K562 (cell line): Measurements from ENCODE around the gene WDR20. TPM values are rescaled to one million over a fixed set of nuclear protein-coding genes. Genes with fewer than 3 reads are reported as not detected.

ENCODE experiments used
- ARID1B ChIP-seq: fragments of 450-650 bp; IDR thresholded peaks from 2 replicates; pipeline ENCODE4 v1.6.1; 2016; ENCODE audit warnings: antibody characterized with exemption, mild to moderate bottlenecking, inconsistent platforms
- BRF1 ChIP-seq: IDR thresholded peaks from 3 replicates; pipeline ENCODE4 v1.6.1; 2011; ENCODE audit warnings: borderline replicate concordance, mild to moderate bottlenecking; ENCODE audit not compliant: insufficient read length; ENCODE audit errors: extremely low read depth
- GABPB2 ChIP-seq: fragments of 250-450 bp; sonication (Bioruptor Pico); conservative IDR thresholded peaks from 2 replicates; pipeline ENCODE4 v1.5.1; 2021; ENCODE audit warnings: mild to moderate bottlenecking
- MAX ChIP-seq: sonication (generic); formaldehyde crosslinking; IDR thresholded peaks from 2 replicates; pipeline ENCODE4 v1.9.0; 2022; ENCODE audit warnings: mild to moderate bottlenecking, missing genetic modification reagents
- NR0B1 ChIP-seq: fragments of 450-650 bp; IDR thresholded peaks from one replicate; pipeline ENCODE4 v1.6.1; 2018; ENCODE audit warnings: mild to moderate bottlenecking, moderate library complexity; ENCODE audit not compliant: partially characterized antibody
- TFAP4 ChIP-seq: sonication (generic); formaldehyde crosslinking; IDR thresholded peaks from 2 replicates; pipeline ENCODE4 v1.8.0; 2022; ENCODE audit warnings: missing genetic modification reagents, mild to moderate bottlenecking, moderate library complexity, borderline replicate concordance
- ZHX1 ChIP-seq: fragments of 150-350 bp; conservative IDR thresholded peaks from 2 replicates; pipeline ENCODE4 v1.6.1; 2014; ENCODE audit warnings: low read length
- polyA plus RNA-seq, 8 experiments: library from polyadenylated mRNA; depleted of rRNA in 4 of 8; stranded (reverse) in 5 of 8; unstranded in 3 of 8; fragments of >200 nt; fragmentation: Nextera tagmentation in 2 of 8; fragmentation: Illumina TruSeq in 1 of 8; extraction: Ambion mirVana in 2 of 8; extraction: Trizol in 1 of 8; gene quantifications; 2 replicates each; pipeline versions ENCODE4 v1.2.1 to v1.2.3, GENCODE V29; 2011 to 2014; ENCODE audit warnings: inconsistent platforms in 1 of 8, missing spikeins in 1 of 8
- total RNA-seq, 7 experiments: library from RNA; depleted of rRNA in 6 of 7; stranded (reverse); fragments of >200 nt in 6 of 7; fragmentation: Illumina TruSeq in 2 of 7; extraction: Trizol in 2 of 7; gene quantifications; 2 replicates each; pipeline versions ENCODE4 v1.2.1 to v1.2.3, GENCODE V29; 2011 to 2021; ENCODE audit warnings: low replicate concordance in 1 of 7

Gene WDR20
- total and polyA plus RNA-seq, 9 of the 15 experiments (the other 6 are each of a cell fraction or from before 2014, with no cell fraction given), result 7.0 to 15.3 (median 11.8) TPM

GRCh38 chr14:102092806-102093205 lies 46.9 kb upstream of the WDR20 start (continued):
- TF ChIP-seq TFAP4 (no peak), BRF1 (no peak), MAX (CRISPR knock-in tag) (no peak), ARID1B (no peak), GABPB2 (no peak), NR0B1 (no peak), ZHX1 (no peak)
